Endothelial cell of umbilical vein (primary cell): ENCODE measurements around the gene UHMK1.

Experiments used
- CTCF ChIP-seq, 2 donors: IDR thresholded peaks; 1 replicate in 1 of 2; 2 replicates in 1 of 2; pipeline ENCODE4 v1.5.1; 2011; ENCODE audit warnings: low read length in 2 of 2, mild to moderate bottlenecking in 2 of 2, moderate library complexity in 2 of 2, control low read depth in 1 of 2, inconsistent platforms in 1 of 2, low read depth in 1 of 2; ENCODE audit not compliant: insufficient read depth in 1 of 2; ENCODE audit errors: extremely low read depth in 1 of 2
- EZH2 ChIP-seq: IDR thresholded peaks from 2 replicates; pipeline ENCODE4 v1.6.1; 2012; ENCODE audit warnings: borderline replicate concordance, low read depth, mild to moderate bottlenecking, moderate library complexity, low read length, inconsistent platforms; ENCODE audit not compliant: severe bottlenecking
- FOS ChIP-seq: IDR thresholded peaks from 2 replicates; pipeline ENCODE4 v1.6.1; 2011; ENCODE audit warnings: mild to moderate bottlenecking, low read length, moderate library complexity, borderline replicate concordance; ENCODE audit not compliant: insufficient read depth
- JUN ChIP-seq: IDR thresholded peaks from 2 replicates; pipeline ENCODE4 v1.6.1; 2011; ENCODE audit warnings: borderline replicate concordance, low read depth; ENCODE audit not compliant: insufficient read length, insufficient read depth
- MAX ChIP-seq: IDR thresholded peaks from 2 replicates; pipeline ENCODE4 v1.6.1; 2011; ENCODE audit not compliant: insufficient read depth, insufficient read length
- MYC ChIP-seq: IDR thresholded peaks from one replicate; pipeline ENCODE4 v1.6.1; 2011; ENCODE audit warnings: mild to moderate bottlenecking, low read depth, low read length
- POLR2A ChIP-seq: IDR thresholded peaks from 2 replicates; pipeline ENCODE4 v1.6.1; 2012; ENCODE audit warnings: low read depth, mild to moderate bottlenecking, control low read depth, low read length
- POLR2AphosphoS5 ChIP-seq: IDR thresholded peaks from 2 replicates; pipeline ENCODE4 v1.6.1; 2012; ENCODE audit warnings: low read depth, mild to moderate bottlenecking, control low read depth, low read length, moderate library complexity; ENCODE audit not compliant: insufficient read depth

- TF ChIP-seq CTCF (IDR thresholded peaks at IDR 0.05; ENCODE audit: extremely low read depth in 1 of 2, insufficient read depth in 1 of 2, low read depth in 1 of 2, low read length in 2 of 2) = no peak
- no peak for TF ChIP-seq POLR2A
- no peak for TF ChIP-seq MAX
- TF ChIP-seq EZH2 = no peak
- no peak for TF ChIP-seq POLR2AphosphoS5
- TF ChIP-seq JUN = no peak
- TF ChIP-seq MYC = no peak
- TF ChIP-seq FOS = no peak
These were observed 59.9 kb downstream of the UHMK1 start for GRCh38 chr1:162557536-162557935.
